ENCODE results near the gene NKAIN4. TPM values are rescaled to one million over a fixed set of nuclear protein-coding genes. Genes with fewer than 3 reads are reported as not detected.

NKAIN4 gene
- total RNA-seq, 2 experiments from 2014 or later = not detected

DNA sequence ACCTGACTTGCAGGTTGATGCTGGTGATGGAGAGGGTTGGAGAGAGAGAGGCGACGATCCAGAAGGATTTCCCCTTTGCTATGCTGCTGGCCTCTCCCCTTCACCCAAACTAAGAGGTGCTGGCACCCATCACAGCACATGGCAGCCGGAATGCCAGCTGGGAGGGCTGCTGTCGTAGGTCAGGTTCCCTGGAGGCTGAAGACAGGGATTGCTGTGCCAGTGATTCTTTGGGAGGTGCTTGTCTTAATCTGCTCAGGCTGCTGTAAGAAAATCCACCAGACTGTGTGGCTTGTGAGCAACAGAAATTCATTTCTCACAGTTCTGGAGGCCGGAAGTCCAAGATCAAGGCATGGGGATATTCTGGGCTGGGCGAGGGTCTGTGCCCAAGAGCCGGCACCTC, 14.0 kb upstream of the NKAIN4 start:
- H3K36me3 Mint-ChIP-seq (ENCODE audit: low read depth) = no peaks in the 10 kb centered on the region
- H3K4me3 Mint-ChIP-seq = no peak overlapping the region
- no peak overlapping the region for H3K27ac Mint-ChIP-seq
- H3K27me3 Mint-ChIP-seq (ENCODE audit: low read depth) = peaks cover 3% of the 10 kb centered on the region
- CTCF ChIA-PET = no interaction called here
- intact Hi-C loops (cut with micrococcal nuclease) = no loop called here
- H3K4me1 Mint-ChIP-seq (ENCODE audit: low read depth) = peaks cover 5% of the 10 kb centered on the region
- H3K9me3 Mint-ChIP-seq = no peaks in the 10 kb centered on the region
- DNase-seq = no peak

DNA sequence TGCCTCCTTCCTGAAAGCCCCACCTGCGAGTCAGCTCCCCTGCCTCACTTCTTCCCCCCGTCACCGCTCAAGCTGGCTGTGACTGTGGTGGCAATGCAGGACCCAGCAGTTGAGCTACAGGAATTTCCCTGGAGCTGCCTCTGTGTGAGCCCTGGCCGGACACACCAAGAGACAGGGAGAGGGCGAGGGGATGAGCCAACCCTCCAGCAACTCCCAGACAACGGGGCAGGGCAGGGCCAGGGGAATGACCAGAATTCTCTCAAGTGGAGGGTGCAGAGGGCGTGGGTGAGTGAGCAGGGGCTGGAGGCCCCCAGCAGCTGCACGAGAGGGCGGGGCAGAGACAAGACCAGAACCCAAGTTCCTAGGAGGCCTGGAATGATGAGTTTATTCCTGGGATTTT, 13.4 kb upstream of the NKAIN4 start:
- H3K4me3 Mint-ChIP-seq = no peak overlapping the region
- no peaks in the 10 kb centered on the region for H3K9me3 Mint-ChIP-seq
- no peaks in the 10 kb centered on the region for H3K36me3 Mint-ChIP-seq (ENCODE audit: low read depth)
- no peak for DNase-seq
- CTCF ChIA-PET = no interaction called here
- H3K27me3 Mint-ChIP-seq (ENCODE audit: low read depth) = peaks cover 3% of the 10 kb centered on the region
- H3K27ac Mint-ChIP-seq = no peak overlapping the region
- intact Hi-C loops (cut with micrococcal nuclease) = no loop called here
- peaks cover 5% of the 10 kb centered on the region for H3K4me1 Mint-ChIP-seq (ENCODE audit: low read depth)

DNA sequence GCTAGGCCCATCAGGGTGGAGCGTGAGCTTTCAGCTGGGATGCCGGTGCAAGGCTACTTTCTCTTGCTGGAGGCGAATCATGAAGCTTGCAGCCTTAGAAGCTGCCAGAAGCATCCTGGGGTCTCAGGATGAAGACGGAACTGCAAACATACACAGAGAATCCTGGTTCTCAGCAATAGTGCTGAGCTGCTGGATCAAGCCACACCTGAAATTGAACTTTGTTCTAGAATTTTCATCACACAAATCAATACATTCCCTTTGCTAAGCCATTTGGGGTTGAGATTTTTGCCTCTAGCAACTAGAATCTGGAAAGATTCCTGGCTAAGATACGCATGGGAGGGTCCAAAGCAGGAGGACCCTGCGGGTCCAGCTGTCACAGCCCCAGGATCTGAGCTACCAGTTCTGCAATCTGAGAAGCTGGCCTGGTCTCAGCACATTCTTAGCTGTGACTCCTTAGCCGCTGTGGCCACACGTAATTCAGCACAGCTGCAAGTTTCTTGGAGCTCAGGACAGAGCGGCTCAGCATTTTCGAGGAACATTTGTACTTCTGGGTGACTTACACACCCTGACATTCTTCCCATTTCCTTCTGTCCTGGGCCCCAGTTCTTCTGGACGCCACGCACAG, 11.7 kb upstream of the NKAIN4 start:
- Mint-ChIP-seq H3K4me1 (ENCODE audit: low read depth) (peaks cover 3% of the 10 kb centered on the region), H3K9me3 (no peaks in the 10 kb centered on the region), H3K27me3 (ENCODE audit: low read depth) (peaks cover 3% of the 10 kb centered on the region), H3K4me3 (no peak overlapping the region), H3K27ac (no peak overlapping the region), H3K36me3 (ENCODE audit: low read depth) (no peaks in the 10 kb centered on the region)
- CTCF ChIA-PET = interaction anchor here (1.5 kb wide), 1 partner anchor 43 kb away, joined by 3 read pairs; no protein-coding TSS in a partner anchor
- intact Hi-C loops (cut with micrococcal nuclease) = no loop called here
- DNase-seq = no peak

DNA sequence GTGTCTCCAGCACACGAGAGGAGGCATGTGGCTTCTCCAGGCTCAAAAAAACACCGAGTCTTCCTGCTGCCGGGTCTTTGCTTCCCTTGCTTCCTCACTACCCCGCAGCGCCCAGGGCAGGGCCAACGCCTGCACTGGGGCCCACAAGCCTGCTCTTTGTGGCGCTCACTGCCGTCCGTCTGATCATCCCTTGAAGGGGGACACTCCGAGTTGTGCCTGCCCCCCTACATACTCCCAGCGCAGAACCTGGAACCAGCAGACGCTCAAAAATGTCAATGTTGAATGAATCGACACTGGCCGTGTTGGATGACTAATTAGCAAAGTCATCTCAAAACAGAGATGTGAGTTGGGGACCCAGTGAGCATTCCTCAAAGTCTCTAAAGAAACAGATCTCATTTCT, 10.3 kb upstream of the NKAIN4 start:
- H3K27ac Mint-ChIP-seq = no peak overlapping the region
- no peaks in the 10 kb centered on the region for H3K36me3 Mint-ChIP-seq (ENCODE audit: low read depth)
- H3K27me3 Mint-ChIP-seq (ENCODE audit: low read depth) = peaks cover 3% of the 10 kb centered on the region
- no peak for DNase-seq
- CTCF ChIA-PET = interaction anchor here (1.0 kb wide), 1 partner anchor 41 kb away, joined by 3 read pairs; no protein-coding TSS in a partner anchor
- H3K9me3 Mint-ChIP-seq = no peaks in the 10 kb centered on the region
- H3K4me3 Mint-ChIP-seq = no peak overlapping the region
- intact Hi-C loops (cut with micrococcal nuclease) = no loop called here
- H3K4me1 Mint-ChIP-seq (ENCODE audit: low read depth) = peaks cover 3% of the 10 kb centered on the region

DNA sequence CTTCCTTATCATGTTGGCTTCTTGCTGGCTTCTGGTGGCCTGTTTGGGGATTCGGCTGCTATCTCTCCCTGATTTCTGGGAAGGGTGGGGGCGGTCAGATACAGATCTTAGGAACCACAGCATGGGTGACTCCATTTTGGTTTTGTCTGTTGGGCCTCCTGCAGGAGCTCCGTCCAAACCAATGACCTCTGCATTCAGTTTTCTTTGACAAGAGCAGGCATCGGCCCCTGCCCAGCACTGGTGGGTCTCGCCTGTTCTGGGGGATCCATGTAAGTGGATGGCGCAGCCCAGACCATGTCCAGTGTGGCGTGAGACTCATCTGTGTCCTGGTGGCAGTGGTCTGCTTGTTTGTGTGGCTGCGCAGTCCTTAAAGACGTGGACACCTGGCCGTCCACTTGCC, 9.7 kb upstream of the NKAIN4 start:
- Mint-ChIP-seq H3K4me3 (no peak overlapping the region), H3K27me3 (ENCODE audit: low read depth) (peaks cover 3% of the 10 kb centered on the region), H3K4me1 (ENCODE audit: low read depth) (peaks cover 3% of the 10 kb centered on the region), H3K36me3 (ENCODE audit: low read depth) (no peaks in the 10 kb centered on the region), H3K27ac (no peak overlapping the region), H3K9me3 (no peaks in the 10 kb centered on the region)
- CTCF ChIA-PET = no interaction called here
- intact Hi-C loops (cut with micrococcal nuclease) = no loop called here
- DNase-seq = no peak

DNA sequence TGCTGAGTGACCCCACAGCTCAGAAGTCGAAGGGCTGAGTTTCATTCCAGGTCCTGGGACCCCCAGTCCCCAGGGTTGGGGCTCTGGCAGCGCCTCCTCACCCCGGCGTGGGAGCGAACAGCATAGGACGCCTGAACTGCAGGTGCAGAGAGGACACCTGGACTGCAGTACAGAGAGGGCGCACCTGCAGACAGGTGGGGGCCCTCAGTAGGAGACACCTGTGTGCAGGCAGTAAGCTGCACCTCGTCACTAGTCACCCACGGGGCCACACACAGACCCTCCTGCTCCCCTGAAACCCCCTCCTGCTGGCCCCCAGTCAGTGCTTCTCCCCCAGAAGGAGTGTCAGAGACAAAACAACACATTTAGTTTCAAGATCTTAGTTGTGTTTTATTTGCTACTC, 8.6 kb upstream of the NKAIN4 start:
- DNase-seq = no peak
- H3K27ac Mint-ChIP-seq = no peak overlapping the region

DNA sequence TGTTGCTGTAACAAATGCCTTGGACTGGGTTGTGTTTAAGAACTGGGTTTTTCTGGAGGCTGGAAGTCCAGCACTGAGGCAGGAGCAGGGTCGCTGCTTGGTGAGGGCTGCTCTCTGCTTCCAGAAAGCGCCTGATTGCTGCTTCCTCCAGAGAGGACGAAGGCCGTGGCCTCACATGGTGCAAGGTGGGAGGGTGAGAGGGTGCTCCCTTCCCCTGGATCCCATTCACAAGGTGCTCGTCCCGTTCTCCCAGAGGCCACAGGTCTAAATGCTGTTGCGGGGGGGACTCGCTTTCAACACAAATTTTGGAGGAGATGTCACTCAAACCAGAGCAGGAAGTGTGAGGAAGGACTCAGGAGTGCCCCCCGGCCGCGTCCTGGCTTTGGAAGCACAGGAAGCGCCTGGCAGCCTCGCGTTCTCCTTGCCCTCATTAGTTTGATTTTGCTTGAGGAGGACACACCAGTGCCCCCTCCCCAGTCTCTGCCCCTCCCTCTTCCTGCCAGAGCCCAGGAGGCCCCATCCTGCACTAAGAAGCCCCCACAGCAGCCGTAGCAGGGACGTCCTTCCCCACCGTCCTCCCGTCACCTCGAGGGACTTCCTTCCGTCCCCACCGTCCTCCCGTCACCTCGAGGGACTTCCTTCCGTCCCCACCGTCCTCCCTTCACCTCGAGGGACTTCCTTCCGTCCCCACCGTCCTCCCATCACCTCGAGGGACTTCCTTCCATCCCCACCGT, 7.7 kb upstream of the NKAIN4 start:
- H3K4me1 Mint-ChIP-seq (ENCODE audit: low read depth) = peaks cover 3% of the 10 kb centered on the region
- no peaks in the 10 kb centered on the region for H3K36me3 Mint-ChIP-seq (ENCODE audit: low read depth)
- CTCF ChIA-PET = no interaction called here
- DNase-seq = no peak
- peaks cover 8% of the 10 kb centered on the region for H3K27me3 Mint-ChIP-seq (ENCODE audit: low read depth)
- H3K9me3 Mint-ChIP-seq = no peaks in the 10 kb centered on the region
- no peak overlapping the region for H3K27ac Mint-ChIP-seq
- intact Hi-C loops (cut with micrococcal nuclease) = no loop called here
- H3K4me3 Mint-ChIP-seq = no peak overlapping the region

More for the DNA sequence above, 8.6 kb upstream of the NKAIN4 start:
- H3K4me1 Mint-ChIP-seq (ENCODE audit: low read depth) = peaks cover 3% of the 10 kb centered on the region
- no peaks in the 10 kb centered on the region for H3K9me3 Mint-ChIP-seq
- H3K36me3 Mint-ChIP-seq (ENCODE audit: low read depth) = no peaks in the 10 kb centered on the region
- CTCF ChIA-PET = no interaction called here
- H3K4me3 Mint-ChIP-seq = no peak overlapping the region
- intact Hi-C loops (cut with micrococcal nuclease) = no loop called here
- peaks cover 6% of the 10 kb centered on the region for H3K27me3 Mint-ChIP-seq (ENCODE audit: low read depth)

DNA sequence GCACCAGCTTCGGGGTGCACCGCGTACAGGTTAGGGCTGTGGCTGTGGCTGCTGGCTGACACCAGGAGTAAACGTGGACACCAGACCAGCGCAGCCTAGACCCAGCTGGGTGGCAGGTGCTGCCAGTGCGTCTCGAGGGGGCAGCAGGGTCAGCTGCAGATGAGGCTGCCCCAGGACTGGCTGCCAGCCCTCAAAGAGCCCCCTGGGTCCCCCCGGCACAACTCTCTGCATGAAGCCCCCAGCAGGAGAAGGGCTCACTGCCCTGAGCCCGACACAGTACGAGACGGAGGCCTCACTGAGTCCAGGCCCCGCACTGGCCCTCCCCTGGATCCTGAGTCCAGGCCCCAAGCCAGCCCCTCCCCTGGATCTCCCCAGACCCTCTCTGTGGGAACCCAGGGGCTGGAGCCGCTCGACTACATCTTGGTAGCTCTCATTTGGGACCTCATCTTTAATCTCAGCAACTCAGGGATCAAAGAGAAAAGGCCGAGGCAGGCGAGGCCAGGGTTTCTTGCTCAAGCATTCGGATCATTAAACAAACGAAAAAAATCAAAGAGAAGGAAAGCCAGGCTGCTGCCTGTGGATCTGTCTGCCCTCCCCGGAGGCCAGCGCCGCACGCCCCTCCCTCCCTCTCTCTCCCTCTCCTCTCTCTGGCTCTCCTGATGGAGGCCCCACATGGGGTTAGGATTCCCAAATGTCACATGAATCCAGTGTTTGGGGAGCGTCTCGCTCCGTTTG, 7.0 kb upstream of the NKAIN4 start:
- no peak for DNase-seq
- no peak overlapping the region for H3K4me3 Mint-ChIP-seq
- H3K27me3 Mint-ChIP-seq (ENCODE audit: low read depth) = peaks cover 15% of the 10 kb centered on the region
- no peaks in the 10 kb centered on the region for H3K9me3 Mint-ChIP-seq
- H3K4me1 Mint-ChIP-seq (ENCODE audit: low read depth) = peaks cover 3% of the 10 kb centered on the region
- intact Hi-C loops (cut with micrococcal nuclease) = no loop called here
- H3K36me3 Mint-ChIP-seq (ENCODE audit: low read depth) = no peaks in the 10 kb centered on the region
- H3K27ac Mint-ChIP-seq = no peak overlapping the region
- CTCF ChIA-PET = no interaction called here

DNA sequence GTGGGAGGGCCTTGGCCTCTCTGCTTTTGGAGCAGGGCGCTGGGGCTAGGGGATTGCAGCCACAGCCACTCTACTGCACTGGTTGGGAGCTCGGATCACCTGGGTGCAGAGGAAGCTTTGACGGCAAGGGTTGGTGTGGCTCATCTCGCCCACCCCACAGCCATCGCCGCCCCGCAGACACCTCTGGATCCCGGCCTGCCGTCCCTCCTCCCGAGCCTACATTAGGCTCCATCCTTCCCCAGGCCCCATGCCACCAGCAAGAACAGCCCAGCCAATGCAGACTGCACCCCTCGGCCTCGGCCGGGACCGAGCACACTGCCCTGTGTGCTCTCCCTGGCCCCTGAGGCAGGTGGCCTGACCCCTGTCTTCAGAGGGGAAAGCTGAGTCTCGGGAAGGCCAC, 6.3 kb upstream of the NKAIN4 start:
- Mint-ChIP-seq H3K36me3 (ENCODE audit: low read depth) (no peaks in the 10 kb centered on the region), H3K9me3 (no peaks in the 10 kb centered on the region), H3K27ac (no peak overlapping the region), H3K4me1 (ENCODE audit: low read depth) (peaks cover 3% of the 10 kb centered on the region), H3K27me3 (ENCODE audit: low read depth) (peaks cover 21% of the 10 kb centered on the region), H3K4me3 (no peak overlapping the region)
- CTCF ChIA-PET = no interaction called here
- intact Hi-C loops (cut with micrococcal nuclease) = no loop called here
- no peak for DNase-seq

DNA sequence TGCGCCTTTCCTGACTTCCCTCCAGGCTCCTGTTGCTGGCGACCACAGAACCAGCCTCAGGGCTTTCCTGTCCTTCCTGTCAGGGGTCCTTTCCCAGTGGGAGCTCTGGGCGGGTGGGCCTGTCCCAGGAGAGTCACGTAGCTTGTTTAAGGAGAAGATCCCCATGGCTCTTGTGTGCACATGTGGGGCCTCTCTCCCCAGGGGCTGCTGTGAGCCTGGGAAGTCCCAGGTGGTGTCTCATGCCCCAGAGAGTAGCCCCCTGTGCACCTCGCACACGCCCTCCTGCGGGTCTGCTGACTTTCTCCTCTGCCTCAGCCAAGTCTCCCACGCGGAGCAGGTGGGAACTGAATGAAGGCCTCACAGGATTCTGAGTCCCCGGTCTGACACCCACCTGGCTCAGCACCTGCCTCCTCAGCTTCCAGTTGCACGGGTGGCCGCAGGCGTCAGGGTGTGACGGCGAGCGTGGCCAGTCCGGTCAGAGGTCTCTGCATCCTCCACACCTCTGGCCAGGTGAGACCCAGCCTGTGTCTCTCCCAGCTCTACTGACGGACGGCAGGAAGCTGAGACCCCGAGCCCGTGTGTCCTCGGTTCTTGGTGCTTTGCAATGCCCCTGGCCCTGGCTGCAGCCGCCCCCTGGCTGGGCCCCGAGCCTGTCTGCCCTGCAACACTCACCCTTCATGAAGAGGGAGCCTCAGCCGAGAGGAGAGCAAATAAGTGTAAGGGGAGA, 5.6 kb upstream of the NKAIN4 start:
- CTCF ChIA-PET = interaction anchor here (0.6 kb wide), 1 partner anchor 31 kb away, joined by 3 read pairs; no protein-coding TSS in a partner anchor
- H3K27me3 Mint-ChIP-seq (ENCODE audit: low read depth) = peaks cover 26% of the 10 kb centered on the region
- DNase-seq = no peak
- no peak overlapping the region for H3K27ac Mint-ChIP-seq
- H3K9me3 Mint-ChIP-seq = no peaks in the 10 kb centered on the region
- H3K4me3 Mint-ChIP-seq = no peak overlapping the region
- no peaks in the 10 kb centered on the region for H3K36me3 Mint-ChIP-seq (ENCODE audit: low read depth)
- H3K4me1 Mint-ChIP-seq (ENCODE audit: low read depth) = peaks cover 3% of the 10 kb centered on the region
- intact Hi-C loops (cut with micrococcal nuclease) = no loop called here

DNA sequence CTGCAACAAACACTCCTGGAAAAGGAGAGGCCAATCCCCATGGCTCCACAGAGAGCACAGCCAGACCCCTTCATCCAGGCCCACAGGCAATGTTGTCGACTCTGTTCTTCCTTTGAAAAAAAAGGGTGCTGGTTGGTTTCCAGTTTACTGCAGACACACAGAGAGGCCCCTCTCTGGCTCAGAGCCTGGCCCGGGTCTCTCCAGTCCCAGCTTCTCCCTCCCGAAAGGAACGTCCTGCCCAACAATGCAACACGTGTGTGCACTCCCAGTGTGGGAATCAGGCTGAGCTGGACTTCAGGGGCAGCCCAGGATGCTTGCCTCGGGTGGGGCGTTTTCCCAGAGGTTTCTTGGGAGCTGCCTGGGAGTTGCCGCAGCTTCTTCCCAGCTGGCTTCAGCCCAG, 4.5 kb upstream of the NKAIN4 start:
- Mint-ChIP-seq H3K4me1 (ENCODE audit: low read depth) (peaks cover 3% of the 10 kb centered on the region), H3K36me3 (ENCODE audit: low read depth) (no peaks in the 10 kb centered on the region), H3K4me3 (no peak overlapping the region), H3K27ac (no peak overlapping the region), H3K27me3 (ENCODE audit: low read depth) (peaks cover 25% of the 10 kb centered on the region), H3K9me3 (no peaks in the 10 kb centered on the region)
- intact Hi-C loops (cut with micrococcal nuclease) = no loop called here
- CTCF ChIA-PET = no interaction called here
- DNase-seq = no peak

DNA sequence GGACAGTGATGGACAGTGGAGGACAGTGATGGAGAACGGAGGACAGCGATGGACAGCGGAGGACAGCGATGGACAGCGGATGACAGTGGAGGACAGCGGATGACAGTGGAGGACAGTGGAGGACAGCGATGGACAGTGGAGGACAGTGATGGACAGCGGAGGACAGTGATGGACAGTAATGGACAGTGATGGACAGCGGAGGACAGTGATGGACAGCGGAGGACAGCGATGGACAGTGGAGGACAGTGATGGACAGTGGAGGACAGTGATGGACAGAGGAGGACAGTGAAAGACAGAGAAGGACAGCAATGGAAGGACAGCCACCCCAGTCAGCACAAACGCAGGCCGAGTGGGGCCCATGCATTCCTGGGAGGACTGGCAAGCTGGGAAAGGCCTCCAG, 3.4 kb upstream of the NKAIN4 start:
- CTCF ChIA-PET = interaction anchor here (0.7 kb wide), 1 partner anchor 8 kb away, joined by 3 read pairs; no protein-coding TSS in a partner anchor
- peaks cover 4% of the 10 kb centered on the region for H3K4me1 Mint-ChIP-seq (ENCODE audit: low read depth)
- DNase-seq = no peak
- no peak overlapping the region for H3K4me3 Mint-ChIP-seq
- H3K36me3 Mint-ChIP-seq (ENCODE audit: low read depth) = no peaks in the 10 kb centered on the region
- H3K27ac Mint-ChIP-seq = no peak overlapping the region
- intact Hi-C loops (cut with micrococcal nuclease) = no loop called here
- no peaks in the 10 kb centered on the region for H3K9me3 Mint-ChIP-seq
- H3K27me3 Mint-ChIP-seq (ENCODE audit: low read depth) = peaks cover 31% of the 10 kb centered on the region
